Calu3 (cell line): Measurements from ENCODE around the gene ASIC2. TPM values are rescaled to one million over a fixed set of nuclear protein-coding genes. Genes with fewer than 3 reads are reported as not detected.

Experiments used
- BruUV-seq: library from RNA; stranded (reverse); fragments of 400-500 nt; replicated peaks from 2 replicates; lab custom pipeline; 2021; lab: Mats Ljungman, UMichigan
- CTCF ChIA-PET: fragments of 300-600 bp; sonication (Branson Sonifier 250); formaldehyde crosslinking; loops from one replicate; lab custom pipeline; 2022; ENCODE audit warnings: antibody characterized with exemption; lab: Charles Lee
- DNase-seq: peaks from one replicate; pipeline ENCODE4 v3.0.0; 2022
- H3K27ac Mint-ChIP-seq: one replicate; pipeline ENCODE4 v1.8.0; 2022; ENCODE audit warnings: mixed read lengths; ENCODE audit not compliant: unreplicated experiment
- H3K27me3 Mint-ChIP-seq: one replicate; pipeline ENCODE4 v1.8.0; 2022; ENCODE audit warnings: mixed read lengths; ENCODE audit not compliant: unreplicated experiment
- H3K36me3 Mint-ChIP-seq: one replicate; pipeline ENCODE4 v1.8.0; 2022; ENCODE audit warnings: mild to moderate bottlenecking, moderate library complexity, mixed read lengths; ENCODE audit not compliant: insufficient read depth, unreplicated experiment
- H3K4me1 Mint-ChIP-seq: one replicate; pipeline ENCODE4 v1.8.0; 2022; ENCODE audit warnings: mild to moderate bottlenecking, low read depth, mixed read lengths; ENCODE audit not compliant: unreplicated experiment
- H3K4me3 Mint-ChIP-seq: one replicate; pipeline ENCODE4 v1.8.0; 2022; ENCODE audit warnings: mild to moderate bottlenecking, low read depth, moderate library complexity, mixed read lengths; ENCODE audit not compliant: unreplicated experiment
- H3K9me3 Mint-ChIP-seq: one replicate; pipeline ENCODE4 v1.8.0; 2022; ENCODE audit warnings: low read depth, mixed read lengths; ENCODE audit not compliant: unreplicated experiment
- intact Hi-C: fragments of 100-400 bp; cut with micrococcal nuclease; formaldehyde crosslinking; loops from one replicate; pipeline ENCODE4 v1.10.0; 2022; ENCODE audit not compliant: unreplicated experiment
- total RNA-seq: library from RNA; stranded (reverse); gene quantifications from 2 replicates; pipeline ENCODE4 v1.2.3, GENCODE V29; 2022
- TF ChIP-seq, protein P1 (sequence below): fragments of 200-600 bp; IDR thresholded peaks from one replicate; pipeline ENCODE4 v1.8.0; 2022; ENCODE audit warnings: antibody characterized with exemption; ENCODE audit not compliant: unreplicated experiment

ASIC2 gene
- total RNA-seq, 1 experiment from 2014 or later = not detected

DNA sequence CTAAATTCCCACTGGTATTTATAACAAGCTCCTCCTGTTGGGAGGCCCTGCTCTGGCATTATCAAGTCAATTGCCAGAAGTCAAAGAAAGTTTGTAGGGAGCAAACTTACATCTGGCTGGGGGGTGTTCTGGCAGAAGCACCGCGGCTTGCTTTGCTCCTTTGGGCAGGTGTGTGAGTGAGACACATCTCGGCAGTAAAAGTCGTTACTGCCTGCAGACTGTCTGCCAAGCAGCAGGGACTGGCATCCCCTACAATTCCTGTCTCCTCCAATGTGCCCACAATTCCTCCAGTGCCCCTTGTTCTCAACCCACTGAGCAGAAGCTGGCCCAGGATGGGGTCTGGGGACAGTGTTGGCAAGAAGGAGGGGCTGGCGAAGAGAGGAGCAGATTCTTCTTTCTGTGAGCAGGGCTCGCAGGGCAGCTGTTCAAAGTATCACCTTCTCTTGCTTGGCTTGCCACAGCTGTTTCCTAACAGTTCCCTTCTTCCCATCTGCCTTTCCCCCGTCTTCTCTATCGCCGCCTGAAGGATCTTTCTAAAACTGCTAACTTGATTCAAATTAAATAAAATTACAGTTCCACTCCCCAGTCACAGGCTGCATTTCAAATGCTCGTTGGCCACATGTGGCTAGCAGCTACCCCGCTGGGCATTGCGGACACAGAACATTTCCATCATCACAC, 271.2 kb downstream of the ASIC2 start:
- no peaks in the 10 kb centered on the region for H3K4me1 Mint-ChIP-seq
- TF ChIP-seq, protein P1, sequence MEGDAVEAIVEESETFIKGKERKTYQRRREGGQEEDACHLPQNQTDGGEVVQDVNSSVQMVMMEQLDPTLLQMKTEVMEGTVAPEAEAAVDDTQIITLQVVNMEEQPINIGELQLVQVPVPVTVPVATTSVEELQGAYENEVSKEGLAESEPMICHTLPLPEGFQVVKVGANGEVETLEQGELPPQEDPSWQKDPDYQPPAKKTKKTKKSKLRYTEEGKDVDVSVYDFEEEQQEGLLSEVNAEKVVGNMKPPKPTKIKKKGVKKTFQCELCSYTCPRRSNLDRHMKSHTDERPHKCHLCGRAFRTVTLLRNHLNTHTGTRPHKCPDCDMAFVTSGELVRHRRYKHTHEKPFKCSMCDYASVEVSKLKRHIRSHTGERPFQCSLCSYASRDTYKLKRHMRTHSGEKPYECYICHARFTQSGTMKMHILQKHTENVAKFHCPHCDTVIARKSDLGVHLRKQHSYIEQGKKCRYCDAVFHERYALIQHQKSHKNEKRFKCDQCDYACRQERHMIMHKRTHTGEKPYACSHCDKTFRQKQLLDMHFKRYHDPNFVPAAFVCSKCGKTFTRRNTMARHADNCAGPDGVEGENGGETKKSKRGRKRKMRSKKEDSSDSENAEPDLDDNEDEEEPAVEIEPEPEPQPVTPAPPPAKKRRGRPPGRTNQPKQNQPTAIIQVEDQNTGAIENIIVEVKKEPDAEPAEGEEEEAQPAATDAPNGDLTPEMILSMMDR = no peak

DNA sequence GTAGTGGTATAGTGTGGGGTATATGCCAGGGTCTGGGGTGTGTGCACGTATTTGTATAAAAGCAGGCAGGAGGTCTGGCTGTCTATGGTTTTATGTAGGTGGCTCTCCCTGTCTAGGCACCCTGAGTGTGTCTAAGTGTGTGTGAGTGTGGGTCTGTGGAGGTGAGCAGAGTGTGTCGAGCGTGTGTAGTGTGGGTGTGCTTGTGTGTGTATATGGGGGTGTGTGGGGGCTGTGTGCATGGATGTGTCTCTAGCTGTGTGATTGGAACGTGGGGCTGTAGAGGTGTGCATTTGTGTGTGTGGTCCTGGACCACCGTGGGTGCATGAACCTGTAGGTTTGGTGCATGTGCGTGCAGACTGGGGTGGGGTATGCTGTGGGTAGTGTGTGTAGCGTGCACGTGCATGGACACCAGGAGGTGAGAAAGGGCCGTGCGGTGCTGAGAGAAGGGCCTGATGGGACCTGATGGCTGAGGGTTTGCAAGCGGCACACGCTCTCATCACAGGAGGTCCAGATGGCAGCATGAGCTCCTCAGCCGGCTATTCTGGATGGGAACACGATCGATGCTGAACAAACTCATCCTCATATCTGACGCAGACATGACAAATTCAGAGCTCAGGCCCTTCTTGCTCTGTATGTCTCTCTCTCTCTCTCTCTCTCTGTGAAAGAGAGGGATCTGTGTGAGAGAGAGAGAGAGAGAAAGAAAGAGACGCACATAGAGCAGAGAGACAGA, 273.8 kb downstream of the ASIC2 start:
- Mint-ChIP-seq H3K27me3 (peaks cover 74% of the 10 kb centered on the region), H3K9me3 (no peaks in the 10 kb centered on the region), H3K4me1 (no peaks in the 10 kb centered on the region), H3K36me3 (peaks cover 6% of the 10 kb centered on the region), H3K27ac (no peak overlapping the region), H3K4me3 (no peak overlapping the region)
- TF ChIP-seq, protein P1 = no peak
- CTCF ChIA-PET = interaction anchor here (0.6 kb wide), 1 partner anchor 457 kb away, joined by 4 read pairs; no protein-coding TSS in a partner anchor
- intact Hi-C loops = no loop called here
- DNase-seq = no peak
- BruUV-seq = no TSS peak

More for the DNA sequence above, 271.2 kb downstream of the ASIC2 start:
- Mint-ChIP-seq H3K36me3 (no peaks in the 10 kb centered on the region), H3K27ac (no peak overlapping the region), H3K9me3 (no peaks in the 10 kb centered on the region), H3K27me3 (peaks cover 87% of the 10 kb centered on the region), H3K4me3 (no peak overlapping the region)
- CTCF ChIA-PET = no interaction called here
- no peak for DNase-seq
- no TSS peak for BruUV-seq
- intact Hi-C loops = no loop called here

DNA sequence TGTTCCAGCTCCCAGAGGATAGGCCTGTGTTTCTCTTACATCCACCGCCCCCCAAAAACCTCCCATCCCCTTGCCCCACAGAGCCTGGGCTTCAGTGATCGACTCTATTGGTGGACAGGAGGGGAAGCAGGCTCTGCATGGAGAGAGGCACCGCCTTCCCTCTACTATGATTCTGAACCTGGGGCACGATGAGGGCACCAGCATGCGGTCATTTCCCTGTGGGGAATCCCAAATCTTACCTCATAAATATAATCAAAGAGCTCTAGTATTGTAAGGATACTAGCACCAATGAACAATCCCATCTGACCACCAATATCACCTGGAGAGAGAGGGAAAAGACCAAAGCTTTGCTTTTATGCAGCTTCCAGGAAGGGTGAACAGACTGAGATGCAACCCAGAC, 275.7 kb downstream of the ASIC2 start:
- Mint-ChIP-seq H3K9me3 (no peaks in the 10 kb centered on the region), H3K27me3 (peaks cover 54% of the 10 kb centered on the region), H3K4me3 (no peak overlapping the region), H3K4me1 (peaks cover 11% of the 10 kb centered on the region), H3K27ac (no peak overlapping the region), H3K36me3 (peaks cover 6% of the 10 kb centered on the region)
- no peak for DNase-seq
- TF ChIP-seq, protein P1 = no peak
- intact Hi-C loops = no loop called here
- BruUV-seq = no TSS peak
- CTCF ChIA-PET = no interaction called here

DNA sequence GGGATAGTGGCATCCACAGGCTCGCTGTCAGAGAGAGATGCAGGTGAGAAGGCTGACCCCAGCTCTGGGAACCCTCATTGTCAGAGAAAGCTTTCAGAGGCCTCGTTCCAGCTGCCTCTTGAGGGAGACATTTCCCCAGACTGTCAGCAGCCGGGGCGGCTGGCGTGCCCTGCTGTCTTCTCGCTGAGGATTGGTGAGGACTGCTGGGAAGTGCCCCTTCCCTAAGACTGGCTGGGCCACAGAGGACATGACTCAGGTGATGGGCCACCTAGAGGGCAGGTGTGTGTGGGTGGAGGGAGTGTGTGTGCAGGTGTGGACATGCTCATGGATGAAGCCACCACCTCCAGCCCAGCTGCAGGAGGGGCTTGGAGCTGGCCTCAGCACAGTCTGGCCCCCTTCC, 276.2 kb downstream of the ASIC2 start:
- no peak for DNase-seq
- no peak overlapping the region for H3K27ac Mint-ChIP-seq
- no peak overlapping the region for H3K4me3 Mint-ChIP-seq
- H3K27me3 Mint-ChIP-seq = peaks cover 50% of the 10 kb centered on the region
- CTCF ChIA-PET = no interaction called here
- H3K4me1 Mint-ChIP-seq = peaks cover 15% of the 10 kb centered on the region
- H3K9me3 Mint-ChIP-seq = no peaks in the 10 kb centered on the region
- TF ChIP-seq, protein P1 = no peak
- intact Hi-C loops = no loop called here
- BruUV-seq = no TSS peak
- peaks cover 6% of the 10 kb centered on the region for H3K36me3 Mint-ChIP-seq
